GM19238 (cell line): ENCODE data around the gene ADCYAP1.

Experiments used
- DNase-seq: peaks from one replicate; pipeline ENCODE4 v3.0.0; 2011; ENCODE audit warnings: low spot score; ENCODE audit not compliant: insufficient read length

Gene ADCYAP1

GRCh38 chr18:908758-909724 lies 4.4 kb downstream of the ADCYAP1 start:
- no peak for DNase-seq

GRCh38 chr18:910247-910646 lies 5.6 kb downstream of the ADCYAP1 start:
- DNase-seq = no peak

- DNase-seq = no peak
These were observed 6.4 kb downstream of the ADCYAP1 start for GRCh38 chr18:911025-911424.

- no peak for DNase-seq
These were observed 6.8 kb downstream of the ADCYAP1 start for GRCh38 chr18:911486-911885.

- no peak for DNase-seq
These were observed 11.9 kb downstream of the ADCYAP1 start for GRCh38 chr18:916562-916961.

- no peak for DNase-seq
These were observed 14.4 kb downstream of the ADCYAP1 start for GRCh38 chr18:919078-919477.

GRCh38 chr18:923144-923866 lies 18.6 kb downstream of the ADCYAP1 start:
- DNase-seq = no peak

- no peak for DNase-seq
These were observed 20.3 kb downstream of the ADCYAP1 start for GRCh38 chr18:924987-925386.

GRCh38 chr18:926946-927345 lies 22.3 kb downstream of the ADCYAP1 start:
- DNase-seq = no peak

GRCh38 chr18:933082-933481 lies 28.4 kb downstream of the ADCYAP1 start:
- no peak for DNase-seq

GRCh38 chr18:934518-935133 lies 30.0 kb downstream of the ADCYAP1 start:
- no peak for DNase-seq

- no peak for DNase-seq
These were observed 32.3 kb downstream of the ADCYAP1 start for GRCh38 chr18:936941-937340.

GRCh38 chr18:939166-939565 lies 34.5 kb downstream of the ADCYAP1 start:
- no peak for DNase-seq

GRCh38 chr18:939958-940357 lies 35.3 kb downstream of the ADCYAP1 start:
- DNase-seq = no peak

- DNase-seq = no peak
These were observed 36.7 kb downstream of the ADCYAP1 start for GRCh38 chr18:941331-941730.

- no peak for DNase-seq
These were observed 39.8 kb downstream of the ADCYAP1 start for GRCh38 chr18:944440-944839.

- no peak for DNase-seq
These were observed 45.3 kb downstream of the ADCYAP1 start for GRCh38 chr18:949724-950631.

- no peak for DNase-seq
These were observed 46.3 kb downstream of the ADCYAP1 start for GRCh38 chr18:950882-951495.

- no peak for DNase-seq
These were observed 50.9 kb downstream of the ADCYAP1 start for GRCh38 chr18:955384-956066.

GRCh38 chr18:957829-958228 lies 53.2 kb downstream of the ADCYAP1 start:
- DNase-seq = no peak
